GM12878 (cell line): Measurements from ENCODE around the gene SCAI. TPM values are rescaled to one million over a fixed set of nuclear protein-coding genes. Genes with fewer than 3 reads are reported as not detected.
A peak's percentile ranks its signal among the peaks of the same experiment; 100 is the strongest.

Experiments used
- ASH2L ChIP-seq: fragments of 300-600, 200-600 bp; sonication (generic); IDR thresholded peaks from 2 replicates; pipeline ENCODE4 v1.6.1; 2017; ENCODE audit warnings: low read depth, mild to moderate bottlenecking, borderline replicate concordance
- BACH1 ChIP-seq: fragments of 450-650 bp; IDR thresholded peaks from 2 replicates; pipeline ENCODE4 v1.6.1; 2017; ENCODE audit warnings: mild to moderate bottlenecking, borderline replicate concordance
- CEBPB ChIP-seq, 2 experiments: fragments of 150-350 bp in 1 of 2; IDR thresholded peaks; 2 replicates each; pipeline ENCODE4 v1.6.1; 2012 to 2014; ENCODE audit warnings: low read depth in 2 of 2, low read length in 2 of 2, borderline replicate concordance in 1 of 2, inconsistent platforms in 1 of 2
- CHD1 ChIP-seq: IDR thresholded peaks from 2 replicates; pipeline ENCODE4 v1.6.1; 2012; ENCODE audit warnings: low read depth, low read length, improper control_type of control experiment
- CHD4 ChIP-seq: fragments of 200-600 bp; sonication (generic); IDR thresholded peaks from 2 replicates; pipeline ENCODE4 v1.6.1; 2016; ENCODE audit warnings: mild to moderate bottlenecking
- CREB1 ChIP-seq: IDR thresholded peaks from 2 replicates; pipeline ENCODE4 v1.6.1; 2012; ENCODE audit warnings: low read depth, mild to moderate bottlenecking, inconsistent platforms
- FOS ChIP-seq: IDR thresholded peaks from 3 replicates; pipeline ENCODE4 v1.6.1; 2011; ENCODE audit warnings: borderline replicate concordance; ENCODE audit not compliant: insufficient read length; ENCODE audit errors: extremely low read depth
- KAT2A ChIP-seq: conservative IDR thresholded peaks from 2 replicates; pipeline ENCODE4 v1.6.1; 2011; ENCODE audit warnings: low read depth, low read length; ENCODE audit not compliant: control insufficient read depth
- NFIC ChIP-seq: IDR thresholded peaks from 2 replicates; pipeline ENCODE4 v1.6.1; 2012; ENCODE audit warnings: low read depth, mild to moderate bottlenecking, inconsistent platforms, low read length, moderate library complexity
- NFXL1 ChIP-seq: fragments of 450-650 bp; IDR thresholded peaks from 2 replicates; pipeline ENCODE4 v1.6.1; 2017; ENCODE audit warnings: antibody characterized with exemption, mild to moderate bottlenecking, borderline replicate concordance
- RAD21 ChIP-seq: IDR thresholded peaks from 2 replicates; pipeline ENCODE4 v1.6.1; 2011; ENCODE audit warnings: mild to moderate bottlenecking, low read depth, low read length, moderate library complexity; ENCODE audit not compliant: insufficient read depth
- RB1 ChIP-seq: fragments of 450-650 bp; formaldehyde crosslinking; IDR thresholded peaks from 2 replicates; pipeline ENCODE4 v1.6.1; 2017; ENCODE audit warnings: mild to moderate bottlenecking, borderline replicate concordance
- SIN3A ChIP-seq: IDR thresholded peaks from 2 replicates; pipeline ENCODE4 v1.6.1; 2012; ENCODE audit warnings: low read depth, low read length, improper control_type of control experiment
- STAT3 ChIP-seq: IDR thresholded peaks from 2 replicates; pipeline ENCODE4 v1.6.1; 2011; ENCODE audit warnings: low read depth, low read length, improper control_type of control experiment
- TAF1 ChIP-seq: IDR thresholded peaks from 2 replicates; pipeline ENCODE4 v1.6.1; 2011; ENCODE audit warnings: mild to moderate bottlenecking, low read depth, low read length, borderline replicate concordance
- WRNIP1 ChIP-seq: IDR thresholded peaks from 2 replicates; pipeline ENCODE4 v1.6.1; 2011; ENCODE audit warnings: low read depth, low read length, improper control_type of control experiment, borderline replicate concordance
- ZBED1 ChIP-seq: IDR thresholded peaks from 2 replicates; pipeline ENCODE4 v1.6.1; 2016; ENCODE audit warnings: borderline replicate concordance
- ZNF622 ChIP-seq: fragments of 450-650 bp; IDR thresholded peaks from 2 replicates; pipeline ENCODE4 v1.6.1; 2017; ENCODE audit warnings: mild to moderate bottlenecking, inconsistent platforms
- ZSCAN29 ChIP-seq: fragments of 450-650 bp; IDR thresholded peaks from 2 replicates; pipeline ENCODE4 v1.6.1; 2017; ENCODE audit warnings: mild to moderate bottlenecking, moderate library complexity
- polyA plus RNA-seq, 11 experiments: library from polyadenylated mRNA; depleted of rRNA in 4 of 11; unstranded in 6 of 11; stranded (reverse) in 5 of 11; fragments of >200 nt; fragmentation: Nextera tagmentation in 4 of 11; fragmentation: Illumina TruSeq in 1 of 11; extraction: Ambion mirVana in 4 of 11; extraction: Trizol in 1 of 11; gene quantifications; 1 replicate in 1 of 11; 2 replicates in 10 of 11; pipeline versions ENCODE4 v1.2.1 to v1.2.3, GENCODE V29; 2011 to 2016; ENCODE audit warnings: inconsistent platforms in 2 of 11, missing spikeins in 2 of 11, low read depth in 1 of 11
- total RNA-seq, 4 experiments: library from RNA; depleted of rRNA in 3 of 4; stranded (reverse); fragments of >200 nt in 3 of 4; fragmentation: Illumina TruSeq in 1 of 4; extraction: Trizol in 1 of 4; gene quantifications; 2 replicates each; pipeline versions ENCODE4 v1.2.1 to v1.2.3, GENCODE V29; 2013 to 2021
- TF ChIP-seq, protein P1 (sequence below): IDR thresholded peaks from 2 replicates; pipeline ENCODE4 v1.6.1; 2011; ENCODE audit warnings: borderline replicate concordance, low read depth, mild to moderate bottlenecking, moderate library complexity, mixed read lengths, low read length; ENCODE audit not compliant: insufficient read depth; ENCODE audit errors: extremely low read length
- TF ChIP-seq, protein P2 (sequence below): IDR thresholded peaks from 2 replicates; pipeline ENCODE4 v1.6.1; 2011; ENCODE audit warnings: low read depth, mild to moderate bottlenecking, low read length, moderate library complexity, borderline replicate concordance; ENCODE audit errors: extremely low read depth
- TF ChIP-seq, protein P3 (sequence below): fragments of 450-650 bp; formaldehyde crosslinking; IDR thresholded peaks from 2 replicates; pipeline ENCODE4 v1.5.0; 2022; ENCODE audit warnings: mild to moderate bottlenecking, missing genetic modification characterization
- TF ChIP-seq, protein P4 (sequence below): fragments of 450-650 bp; formaldehyde crosslinking; IDR thresholded peaks from 2 replicates; pipeline ENCODE4 v1.4.0; 2020; ENCODE audit warnings: mild to moderate bottlenecking, moderate library complexity

Gene SCAI
- total and polyA plus RNA-seq, 10 of the 15 experiments (the other 5 are each of a cell fraction or from before 2014, with no cell fraction given): 0.52 to 8.8 (median 5.1) TPM

DNA sequence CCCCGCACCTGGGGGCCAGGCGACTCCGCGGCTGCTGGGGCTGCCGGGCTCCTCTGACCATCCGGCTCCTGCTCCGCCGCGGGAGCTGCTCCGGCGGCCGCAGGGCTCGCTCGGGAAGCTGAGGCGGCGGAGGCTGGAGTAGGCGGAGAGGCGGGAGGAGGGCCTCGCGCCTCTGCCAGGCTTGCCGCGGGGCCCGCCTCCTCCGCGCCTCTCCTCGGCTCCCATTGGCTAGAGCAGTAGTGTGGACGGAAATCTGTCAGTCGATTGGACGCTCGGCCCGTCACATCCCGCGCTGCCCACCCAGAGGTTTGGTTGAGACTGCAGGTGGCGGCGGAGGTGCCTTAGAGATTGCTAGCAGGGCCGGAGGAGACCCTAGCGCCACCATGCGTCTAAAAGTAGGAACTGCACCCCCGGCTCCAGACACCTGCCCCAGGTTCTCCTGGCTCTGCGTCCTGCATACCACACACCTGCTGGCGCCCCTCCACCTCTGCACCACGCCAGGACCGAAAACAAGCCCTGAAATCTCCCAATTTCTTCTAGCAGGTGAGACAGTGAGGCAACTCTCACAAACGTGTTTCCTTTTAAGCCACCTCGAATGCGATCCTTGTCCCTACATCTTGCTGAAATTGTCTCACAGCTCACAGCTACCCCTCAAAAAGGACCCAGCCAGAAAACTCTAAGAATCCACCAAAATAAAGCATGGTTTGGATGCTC lies at the start of gene SCAI (continued):
- TF ChIP-seq CEBPB (IDR thresholded peaks at IDR 0.05; ENCODE audit: borderline replicate concordance in 1 of 2, low read depth in 2 of 2, low read length in 2 of 2) (no peak), RB1 (peak; percentile 98; the same call in 1 of the 2 replicates), WRNIP1 (peak; percentile 94; the same call in 1 of the 2 replicates), CREB1 (peak; percentile 87), FOS (peak; percentile 76), CHD4 (no peak), BACH1 (no peak; the same call in 1 of the 2 replicates), RAD21 (peak; percentile 72), CHD1 (no peak), SIN3A (no peak), KAT2A (no peak), TAF1 (no peak), STAT3 (no peak), ZNF622 (peak; percentile 93), ZSCAN29 (no peak), ZBED1 (no peak), ASH2L (no peak), NFXL1 (no peak), NFIC (no peak)
- TF ChIP-seq, protein P1, sequence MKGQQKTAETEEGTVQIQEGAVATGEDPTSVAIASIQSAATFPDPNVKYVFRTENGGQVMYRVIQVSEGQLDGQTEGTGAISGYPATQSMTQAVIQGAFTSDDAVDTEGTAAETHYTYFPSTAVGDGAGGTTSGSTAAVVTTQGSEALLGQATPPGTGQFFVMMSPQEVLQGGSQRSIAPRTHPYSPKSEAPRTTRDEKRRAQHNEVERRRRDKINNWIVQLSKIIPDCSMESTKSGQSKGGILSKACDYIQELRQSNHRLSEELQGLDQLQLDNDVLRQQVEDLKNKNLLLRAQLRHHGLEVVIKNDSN: no peak
- TF ChIP-seq, protein P2, sequence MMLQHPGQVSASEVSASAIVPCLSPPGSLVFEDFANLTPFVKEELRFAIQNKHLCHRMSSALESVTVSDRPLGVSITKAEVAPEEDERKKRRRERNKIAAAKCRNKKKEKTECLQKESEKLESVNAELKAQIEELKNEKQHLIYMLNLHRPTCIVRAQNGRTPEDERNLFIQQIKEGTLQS: no peak
- TF ChIP-seq, protein P3, sequence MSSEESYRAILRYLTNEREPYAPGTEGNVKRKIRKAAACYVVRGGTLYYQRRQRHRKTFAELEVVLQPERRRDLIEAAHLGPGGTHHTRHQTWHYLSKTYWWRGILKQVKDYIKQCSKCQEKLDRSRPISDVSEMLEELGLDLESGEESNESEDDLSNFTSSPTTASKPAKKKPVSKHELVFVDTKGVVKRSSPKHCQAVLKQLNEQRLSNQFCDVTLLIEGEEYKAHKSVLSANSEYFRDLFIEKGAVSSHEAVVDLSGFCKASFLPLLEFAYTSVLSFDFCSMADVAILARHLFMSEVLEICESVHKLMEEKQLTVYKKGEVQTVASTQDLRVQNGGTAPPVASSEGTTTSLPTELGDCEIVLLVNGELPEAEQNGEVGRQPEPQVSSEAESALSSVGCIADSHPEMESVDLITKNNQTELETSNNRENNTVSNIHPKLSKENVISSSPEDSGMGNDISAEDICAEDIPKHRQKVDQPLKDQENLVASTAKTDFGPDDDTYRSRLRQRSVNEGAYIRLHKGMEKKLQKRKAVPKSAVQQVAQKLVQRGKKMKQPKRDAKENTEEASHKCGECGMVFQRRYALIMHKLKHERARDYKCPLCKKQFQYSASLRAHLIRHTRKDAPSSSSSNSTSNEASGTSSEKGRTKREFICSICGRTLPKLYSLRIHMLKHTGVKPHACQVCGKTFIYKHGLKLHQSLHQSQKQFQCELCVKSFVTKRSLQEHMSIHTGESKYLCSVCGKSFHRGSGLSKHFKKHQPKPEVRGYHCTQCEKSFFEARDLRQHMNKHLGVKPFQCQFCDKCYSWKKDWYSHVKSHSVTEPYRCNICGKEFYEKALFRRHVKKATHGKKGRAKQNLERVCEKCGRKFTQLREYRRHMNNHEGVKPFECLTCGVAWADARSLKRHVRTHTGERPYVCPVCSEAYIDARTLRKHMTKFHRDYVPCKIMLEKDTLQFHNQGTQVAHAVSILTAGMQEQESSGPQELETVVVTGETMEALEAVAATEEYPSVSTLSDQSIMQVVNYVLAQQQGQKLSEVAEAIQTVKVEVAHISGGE (CRISPR knock-in tag): no peak
- TF ChIP-seq, protein P4, sequence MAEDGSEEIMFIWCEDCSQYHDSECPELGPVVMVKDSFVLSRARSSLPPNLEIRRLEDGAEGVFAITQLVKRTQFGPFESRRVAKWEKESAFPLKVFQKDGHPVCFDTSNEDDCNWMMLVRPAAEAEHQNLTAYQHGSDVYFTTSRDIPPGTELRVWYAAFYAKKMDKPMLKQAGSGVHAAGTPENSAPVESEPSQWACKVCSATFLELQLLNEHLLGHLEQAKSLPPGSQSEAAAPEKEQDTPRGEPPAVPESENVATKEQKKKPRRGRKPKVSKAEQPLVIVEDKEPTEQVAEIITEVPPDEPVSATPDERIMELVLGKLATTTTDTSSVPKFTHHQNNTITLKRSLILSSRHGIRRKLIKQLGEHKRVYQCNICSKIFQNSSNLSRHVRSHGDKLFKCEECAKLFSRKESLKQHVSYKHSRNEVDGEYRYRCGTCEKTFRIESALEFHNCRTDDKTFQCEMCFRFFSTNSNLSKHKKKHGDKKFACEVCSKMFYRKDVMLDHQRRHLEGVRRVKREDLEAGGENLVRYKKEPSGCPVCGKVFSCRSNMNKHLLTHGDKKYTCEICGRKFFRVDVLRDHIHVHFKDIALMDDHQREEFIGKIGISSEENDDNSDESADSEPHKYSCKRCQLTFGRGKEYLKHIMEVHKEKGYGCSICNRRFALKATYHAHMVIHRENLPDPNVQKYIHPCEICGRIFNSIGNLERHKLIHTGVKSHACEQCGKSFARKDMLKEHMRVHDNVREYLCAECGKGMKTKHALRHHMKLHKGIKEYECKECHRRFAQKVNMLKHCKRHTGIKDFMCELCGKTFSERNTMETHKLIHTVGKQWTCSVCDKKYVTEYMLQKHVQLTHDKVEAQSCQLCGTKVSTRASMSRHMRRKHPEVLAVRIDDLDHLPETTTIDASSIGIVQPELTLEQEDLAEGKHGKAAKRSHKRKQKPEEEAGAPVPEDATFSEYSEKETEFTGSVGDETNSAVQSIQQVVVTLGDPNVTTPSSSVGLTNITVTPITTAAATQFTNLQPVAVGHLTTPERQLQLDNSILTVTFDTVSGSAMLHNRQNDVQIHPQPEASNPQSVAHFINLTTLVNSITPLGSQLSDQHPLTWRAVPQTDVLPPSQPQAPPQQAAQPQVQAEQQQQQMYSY (CRISPR knock-in tag): no peak
